GM12878 (cell line): ENCODE results near the gene HDAC7. TPM values are rescaled to one million over a fixed set of nuclear protein-coding genes. Genes with fewer than 3 reads are reported as not detected.

ENCODE experiments used
- ATAC-seq: fragments of 200-7000 bp; cut with Tn5 transposase; 3 replicates; pipeline ENCODE4 v1.9.1; 2020; ENCODE audit warnings: mild to moderate bottlenecking, moderate library complexity
- BruUV-seq: library from RNA; stranded (reverse); fragments of 400-500 nt; replicated peaks from 2 replicates; lab custom pipeline; 2021; lab: Mats Ljungman, UMichigan
- CTCF ChIA-PET: fragments of 300-600 bp; sonication (Branson Sonifier 250); formaldehyde crosslinking; extraction: SDS; loops from one replicate; lab custom pipeline; 2021; ENCODE audit warnings: inconsistent platforms; lab: Yijun Ruan, JAX
- POLR2A ChIA-PET: fragments of 350-600 bp; formaldehyde crosslinking; extraction: SDS; loops from one replicate; lab custom pipeline; 2021; ENCODE audit warnings: inconsistent platforms; lab: Charles Lee
- RAD21 ChIA-PET: fragments of 300-600 bp; sonication (Branson Sonifier 250); formaldehyde crosslinking; loops from one replicate; lab custom pipeline; 2023; ENCODE audit warnings: antibody characterized with exemption; ENCODE audit not compliant: unreplicated experiment; lab: Charles Lee
- SMC1A ChIA-PET: fragments of 300-600 bp; sonication (Branson Sonifier 250); formaldehyde crosslinking; loops from one replicate; lab custom pipeline; 2023; ENCODE audit not compliant: unreplicated experiment, uncharacterized antibody; lab: Charles Lee
- DNase-seq: peaks from one replicate; pipeline ENCODE4 v3.0.0-alpha.2; 2011; ENCODE audit warnings: low read depth, low spot score
- FAIRE-seq: peaks from 3 replicates; lab custom pipeline; 2011; peaks lifted over from hg19 to GRCh38; lab: Jason Lieb, UNC
- H2AFZ ChIP-seq: 2 replicates; pipeline ENCODE4 v1.6.0; 2011; ENCODE audit warnings: low read depth, low read length, control low read depth; ENCODE audit not compliant: control insufficient read depth
- H3K27ac ChIP-seq: 2 replicates; pipeline ENCODE4 v1.5.1; 2011; ENCODE audit warnings: control low read depth; ENCODE audit not compliant: control insufficient read depth, insufficient read depth
- H3K27me3 ChIP-seq, 2 experiments: replicated peaks in 1 of 2; 2 replicates each; pipeline versions ENCODE4 v1.6.0 to v1.6.1; 2011; ENCODE audit warnings: low read length in 1 of 2; ENCODE audit not compliant: control insufficient read depth in 2 of 2, insufficient read depth in 2 of 2
- H3K36me3 ChIP-seq, 2 experiments: 2 replicates each; pipeline ENCODE4 v1.5.1; 2011; ENCODE audit warnings: low read length in 1 of 2; ENCODE audit not compliant: control insufficient read depth in 2 of 2, insufficient read depth in 2 of 2
- H3K4me1 ChIP-seq: 2 replicates; pipeline ENCODE4 v1.6.1; 2011; ENCODE audit warnings: mild to moderate bottlenecking, low read length, moderate library complexity, mixed read lengths; ENCODE audit not compliant: control insufficient read depth, insufficient read depth
- H3K4me2 ChIP-seq: 2 replicates; pipeline ENCODE4 v1.6.0; 2011; ENCODE audit warnings: control low read depth; ENCODE audit not compliant: control insufficient read depth, insufficient read depth
- H3K4me3 ChIP-seq: fragments of 200-600 bp; sonication (generic); 2 replicates; pipeline ENCODE4 v1.5.1; 2016
- H3K79me2 ChIP-seq: 2 replicates; pipeline ENCODE4 v1.6.0; 2011; ENCODE audit warnings: low read length; ENCODE audit not compliant: control insufficient read depth, insufficient read depth
- H3K9ac ChIP-seq: 2 replicates; pipeline ENCODE4 v1.8.0; 2011; ENCODE audit warnings: low read length, control low read depth, mixed read lengths; ENCODE audit not compliant: control insufficient read depth, insufficient read depth
- H3K9me3 ChIP-seq: replicated peaks from 3 replicates; pipeline ENCODE4 v1.5.1; 2011; ENCODE audit warnings: mild to moderate bottlenecking, low read length; ENCODE audit not compliant: control insufficient read depth, insufficient read depth
- H4K20me1 ChIP-seq: 2 replicates; pipeline ENCODE4 v1.6.0; 2011; ENCODE audit not compliant: control insufficient read depth, insufficient read depth
- E2F8 ChIP-seq: fragments of 450-650 bp; IDR thresholded peaks from 2 replicates; pipeline ENCODE4 v1.6.1; 2018; ENCODE audit warnings: mild to moderate bottlenecking, low read depth, moderate library complexity; ENCODE audit not compliant: partially characterized antibody
- HCFC1 ChIP-seq: fragments of 150-350 bp; IDR thresholded peaks from 2 replicates; pipeline ENCODE4 v1.6.1; 2014; ENCODE audit warnings: low read length
- MAX ChIP-seq: IDR thresholded peaks from 2 replicates; pipeline ENCODE4 v1.6.1; 2012; ENCODE audit warnings: low read depth, low read length, improper control_type of control experiment
- SMAD5 ChIP-seq: IDR thresholded peaks from 2 replicates; pipeline ENCODE4 v1.6.1; 2016; ENCODE audit warnings: antibody characterized with exemption, low read depth
- SMARCA5 ChIP-seq: fragments of 450-650 bp; IDR thresholded peaks from 2 replicates; pipeline ENCODE4 v1.6.1; 2017; ENCODE audit warnings: mild to moderate bottlenecking
- SUPT20H ChIP-seq: IDR thresholded peaks from 2 replicates; pipeline ENCODE4 v1.6.1; 2011; ENCODE audit warnings: low read depth, mild to moderate bottlenecking, low read length, moderate library complexity, borderline replicate concordance; ENCODE audit not compliant: control insufficient read depth
- ZNF622 ChIP-seq: fragments of 450-650 bp; IDR thresholded peaks from 2 replicates; pipeline ENCODE4 v1.6.1; 2017; ENCODE audit warnings: mild to moderate bottlenecking, inconsistent platforms
- ZZZ3 ChIP-seq: IDR thresholded peaks from 2 replicates; pipeline ENCODE4 v1.6.1; 2011; ENCODE audit warnings: low read depth; ENCODE audit not compliant: control insufficient read depth, insufficient read length
- WGBS: methylation state at CpG from one replicate; pipeline ENCODE4 v1.1.6; 2016; ENCODE audit warnings: low lambda C conversion rate; ENCODE audit not compliant: insufficient replicate concordance, insufficient coverage; ENCODE audit errors: missing lambda C conversion rate; 5-methylcytosine and 5-hydroxymethylcytosine counted together
- in situ Hi-C: fragments of 300-500 bp; cut with MboI; formaldehyde crosslinking; loops from 9 replicates; pipeline ENCODE4 v1.14.3; 2018; ENCODE audit warnings: mixed read lengths
- intact Hi-C: fragments of 100-400 bp; cut with micrococcal nuclease; formaldehyde crosslinking; loops from one replicate; pipeline ENCODE4 v1.14.2; 2022; ENCODE audit not compliant: unreplicated experiment
- polyA plus RNA-seq, 11 experiments: library from polyadenylated mRNA; depleted of rRNA in 4 of 11; unstranded in 6 of 11; stranded (reverse) in 5 of 11; fragments of >200 nt; fragmentation: Nextera tagmentation in 4 of 11; fragmentation: Illumina TruSeq in 1 of 11; extraction: Ambion mirVana in 4 of 11; extraction: Trizol in 1 of 11; gene quantifications; 1 replicate in 1 of 11; 2 replicates in 10 of 11; pipeline versions ENCODE4 v1.2.1 to v1.2.3, GENCODE V29; 2011 to 2016; ENCODE audit warnings: inconsistent platforms in 2 of 11, missing spikeins in 2 of 11, low read depth in 1 of 11
- total RNA-seq, 4 experiments: library from RNA; depleted of rRNA in 3 of 4; stranded (reverse); fragments of >200 nt in 3 of 4; fragmentation: Illumina TruSeq in 1 of 4; extraction: Trizol in 1 of 4; gene quantifications; 2 replicates each; pipeline versions ENCODE4 v1.2.1 to v1.2.3, GENCODE V29; 2013 to 2021

Gene HDAC7
- total and polyA plus RNA-seq, 10 of the 15 experiments (the other 5 are each of a cell fraction or from before 2014, with no cell fraction given) = 0.47 to 18.3 (median 5.4) TPM

GRCh38 chr12:47791874-47792273 lies 27.8 kb downstream of the HDAC7 start:
- ChIA-PET CTCF (interaction anchor here (0.9 to 5.3 kb wide), 5 partner anchors 16 to 158 kb away, joined by 3 to 36 read pairs (median 4); no protein-coding TSS in a partner anchor), RAD21 (interaction anchor here (0.5 kb wide), 1 partner anchor 35 kb away, joined by 3 read pairs; no protein-coding TSS in a partner anchor), POLR2A (interaction anchor here (1.2 kb wide), 1 partner anchor 8 kb away, joined by 4 read pairs; no protein-coding TSS in a partner anchor), SMC1A (interaction anchor here (0.9 to 1.5 kb wide), 2 partner anchors 27 to 44 kb away, joined by 3 read pairs; no protein-coding TSS in a partner anchor)
- 84% methylated on average over 11 of the region's 16 CpGs for WGBS
- TF ChIP-seq SMAD5 = no peak
- no peak for TF ChIP-seq ZZZ3
- no peak for TF ChIP-seq HCFC1
- TF ChIP-seq MAX = no peak
- TF ChIP-seq SMARCA5 = no peak
- TF ChIP-seq ZNF622 = no peak
- no peak for TF ChIP-seq SUPT20H
- TF ChIP-seq E2F8 = no peak
- H3K27ac ChIP-seq = no peak overlapping the region
- no peaks in the 10 kb centered on the region for H3K27me3 ChIP-seq
- DNase-seq (no peak), FAIRE-seq (no peak), ATAC-seq (no peak)
- no peak overlapping the region for H2AFZ ChIP-seq
- no peak overlapping the region for H3K9ac ChIP-seq
- no peak overlapping the region for H3K4me3 ChIP-seq
- H3K4me2 ChIP-seq = no peak overlapping the region
- BruUV-seq = no TSS peak
- no peaks in the 10 kb centered on the region for H4K20me1 ChIP-seq
- in situ Hi-C loops = no loop called here
- H3K36me3 ChIP-seq = peaks cover 0 to 7% of the 10 kb centered on the region in 2 experiments; a peak in 1 of 4 replicates
- no peaks in the 10 kb centered on the region for H3K9me3 ChIP-seq
- no peaks in the 10 kb centered on the region for H3K79me2 ChIP-seq
- H3K4me1 ChIP-seq = no peaks in the 10 kb centered on the region
- intact Hi-C loops = no loop called here
